ENCODE results near the gene CPB2.

The CPB2 gene

GRCh38 chr13:46050771-46051170, 54.1 kb downstream of the CPB2 start:
- no peak for DNase-seq
- peak overlapping the region; percentile 95 for H3K4me3 Mint-ChIP-seq
- H3K4me1 Mint-ChIP-seq: peaks cover 45% of the 10 kb centered on the region

GRCh38 chr13:46045424-46045823, 59.4 kb downstream of the CPB2 start:
- no peak for TF ChIP-seq CTCF (IDR thresholded peaks at IDR 0.05)
- Mint-ChIP-seq H3K4me3 (no peak overlapping the region), H3K9me3 (no peaks in the 10 kb centered on the region), H3K36me3 (ENCODE audit: low read depth) (peaks cover 29% of the 10 kb centered on the region), H3K4me1 (peaks cover 12% of the 10 kb centered on the region), H3K27me3 (ENCODE audit: low read depth, poor library complexity) (no peaks in the 10 kb centered on the region), H3K27ac (no peak overlapping the region)
- no peak for DNase-seq

More at GRCh38 chr13:46050771-46051170, 54.1 kb downstream of the CPB2 start:
- no peaks in the 10 kb centered on the region for H3K9me3 Mint-ChIP-seq
- TF ChIP-seq CTCF (IDR thresholded peaks at IDR 0.05): no peak
- no peak overlapping the region for H3K27ac Mint-ChIP-seq
- peaks cover 9% of the 10 kb centered on the region for H3K36me3 Mint-ChIP-seq (ENCODE audit: low read depth)
- peaks cover 6% of the 10 kb centered on the region for H3K27me3 Mint-ChIP-seq (ENCODE audit: low read depth, poor library complexity)

GRCh38 chr13:46043647-46044046, 61.2 kb downstream of the CPB2 start:
- Mint-ChIP-seq H3K36me3 (ENCODE audit: low read depth) (peaks cover 35% of the 10 kb centered on the region), H3K4me1 (no peaks in the 10 kb centered on the region), H3K27ac (no peak overlapping the region), H3K4me3 (no peak overlapping the region), H3K27me3 (ENCODE audit: low read depth, poor library complexity) (no peaks in the 10 kb centered on the region), H3K9me3 (no peaks in the 10 kb centered on the region)
- no peak for DNase-seq
- TF ChIP-seq CTCF (IDR thresholded peaks at IDR 0.05): no peak

GRCh38 chr13:46041419-46041839, 63.4 kb downstream of the CPB2 start:
- H3K36me3 Mint-ChIP-seq (ENCODE audit: low read depth): peaks cover 48% of the 10 kb centered on the region
- H3K4me1 Mint-ChIP-seq: no peaks in the 10 kb centered on the region
- no peaks in the 10 kb centered on the region for H3K27me3 Mint-ChIP-seq (ENCODE audit: low read depth, poor library complexity)
- no peak for DNase-seq
- H3K27ac Mint-ChIP-seq: no peak overlapping the region
- H3K4me3 Mint-ChIP-seq: no peak overlapping the region
- no peak for TF ChIP-seq CTCF (IDR thresholded peaks at IDR 0.05)
- no peaks in the 10 kb centered on the region for H3K9me3 Mint-ChIP-seq

- Mint-ChIP-seq H3K27me3 (ENCODE audit: low read depth, poor library complexity) (no peaks in the 10 kb centered on the region), H3K4me3 (no peak overlapping the region), H3K4me1 (no peaks in the 10 kb centered on the region), H3K36me3 (ENCODE audit: low read depth) (peaks cover 55% of the 10 kb centered on the region), H3K27ac (no peak overlapping the region), H3K9me3 (no peaks in the 10 kb centered on the region)
- no peak for DNase-seq
- no peak for TF ChIP-seq CTCF (IDR thresholded peaks at IDR 0.05)
Measured at GRCh38 chr13:46040763-46041162, 64.1 kb downstream of the CPB2 start.

- no peak for TF ChIP-seq CTCF (IDR thresholded peaks at IDR 0.05)
- no peak overlapping the region for H3K27ac Mint-ChIP-seq
- no peak for DNase-seq
- no peak overlapping the region for H3K4me3 Mint-ChIP-seq
- no peaks in the 10 kb centered on the region for H3K4me1 Mint-ChIP-seq
- peaks cover 67% of the 10 kb centered on the region for H3K36me3 Mint-ChIP-seq (ENCODE audit: low read depth)
- H3K27me3 Mint-ChIP-seq (ENCODE audit: low read depth, poor library complexity): no peaks in the 10 kb centered on the region
- H3K9me3 Mint-ChIP-seq: no peaks in the 10 kb centered on the region
Measured at GRCh38 chr13:46039411-46040182, 65.2 kb downstream of the CPB2 start.
